ENCODE measurements around the gene PTEN. TPM values are rescaled to one million over a fixed set of nuclear protein-coding genes. Genes with fewer than 3 reads are reported as not detected.

Gene PTEN
- total and polyA plus RNA-seq, 9 of the 15 experiments (the other 6 are each of a cell fraction or from before 2014, with no cell fraction given), result 8.4 to 56.9 (median 22.2) TPM

- no peak for TF ChIP-seq ZFP36 (IDR thresholded peaks at IDR 0.05; ENCODE audit: low read depth, low read length, partially characterized antibody)
- TF ChIP-seq EP400 (IDR thresholded peaks at IDR 0.05), result no peak
- no peak for TF ChIP-seq HSF4 (CRISPR knock-in tag; IDR thresholded peaks at IDR 0.05; ENCODE audit: borderline replicate concordance)
- no peak for TF ChIP-seq PHB (CRISPR knock-in tag; IDR thresholded peaks at IDR 0.05)
- no peak for TF ChIP-seq CBX2 (IDR thresholded peaks at IDR 0.05; ENCODE audit: insufficient read depth, low read length, poor library complexity, severe bottlenecking)
- TF ChIP-seq ZNF699 (CRISPR knock-in tag; IDR thresholded peaks at IDR 0.05; ENCODE audit: insufficient replicate concordance), result no peak
- TF ChIP-seq C11orf30 (IDR thresholded peaks at IDR 0.05; ENCODE audit: low read depth), result peak; percentile 73
- peak; percentile 39; the same call in 1 of the 2 replicates for TF ChIP-seq MAFG (tag; conservative IDR thresholded peaks at IDR 0.05)
- no peak for TF ChIP-seq ZNF79 (CRISPR knock-in tag; IDR thresholded peaks at IDR 0.05; ENCODE audit: low read depth)
- peak; percentile 58 for TF ChIP-seq MAFK (IDR thresholded peaks at IDR 0.05; ENCODE audit: low read length)
- no peak for TF ChIP-seq ZNF830 (CRISPR knock-in tag; IDR thresholded peaks at IDR 0.05)
- no peak for TF ChIP-seq PTRF (tag; IDR thresholded peaks at IDR 0.05)
- no peak for TF ChIP-seq KDM4B (IDR thresholded peaks at IDR 0.05; ENCODE audit: borderline replicate concordance in 2 of 2, low read depth in 1 of 2)
- TF ChIP-seq MAFF (IDR thresholded peaks at IDR 0.05; ENCODE audit: low read length), result peak; percentile 68
- TF ChIP-seq CCAR2 (IDR thresholded peaks at IDR 0.05; ENCODE audit: low read depth, low read length), result no peak
- TF ChIP-seq KLF16 (IDR thresholded peaks at IDR 0.05), result no peak
- TF ChIP-seq SUPT5H (IDR thresholded peaks at IDR 0.05), result no peak
- TF ChIP-seq, protein P1, sequence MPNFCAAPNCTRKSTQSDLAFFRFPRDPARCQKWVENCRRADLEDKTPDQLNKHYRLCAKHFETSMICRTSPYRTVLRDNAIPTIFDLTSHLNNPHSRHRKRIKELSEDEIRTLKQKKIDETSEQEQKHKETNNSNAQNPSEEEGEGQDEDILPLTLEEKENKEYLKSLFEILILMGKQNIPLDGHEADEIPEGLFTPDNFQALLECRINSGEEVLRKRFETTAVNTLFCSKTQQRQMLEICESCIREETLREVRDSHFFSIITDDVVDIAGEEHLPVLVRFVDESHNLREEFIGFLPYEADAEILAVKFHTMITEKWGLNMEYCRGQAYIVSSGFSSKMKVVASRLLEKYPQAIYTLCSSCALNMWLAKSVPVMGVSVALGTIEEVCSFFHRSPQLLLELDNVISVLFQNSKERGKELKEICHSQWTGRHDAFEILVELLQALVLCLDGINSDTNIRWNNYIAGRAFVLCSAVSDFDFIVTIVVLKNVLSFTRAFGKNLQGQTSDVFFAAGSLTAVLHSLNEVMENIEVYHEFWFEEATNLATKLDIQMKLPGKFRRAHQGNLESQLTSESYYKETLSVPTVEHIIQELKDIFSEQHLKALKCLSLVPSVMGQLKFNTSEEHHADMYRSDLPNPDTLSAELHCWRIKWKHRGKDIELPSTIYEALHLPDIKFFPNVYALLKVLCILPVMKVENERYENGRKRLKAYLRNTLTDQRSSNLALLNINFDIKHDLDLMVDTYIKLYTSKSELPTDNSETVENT (CRISPR knock-in tag; IDR thresholded peaks at IDR 0.05), result no peak
- no peak for TF ChIP-seq LARP7 (IDR thresholded peaks at IDR 0.05)
- TF ChIP-seq ZNF175 (CRISPR knock-in tag; IDR thresholded peaks at IDR 0.05; ENCODE audit: low read depth), result no peak
- TF ChIP-seq RBM22 (IDR thresholded peaks at IDR 0.05; ENCODE audit: low read depth, low read length, poor library complexity, severe bottlenecking), result no peak
- TF ChIP-seq CSDE1 (IDR thresholded peaks at IDR 0.05), result no peak
- TF ChIP-seq ZNF551 (CRISPR knock-in tag; IDR thresholded peaks at IDR 0.05), result no peak
These were observed 66.7 kb downstream of the PTEN start (continued) for GRCh38 chr10:87930141-87930540.

Measured in K562 (cell line).